H1 (cell line): ENCODE results near the gene WFDC8. TPM values are rescaled to one million over a fixed set of nuclear protein-coding genes. Genes with fewer than 3 reads are reported as not detected.

ENCODE experiments used
- CTCF ChIA-PET: fragments of 300-600 bp; sonication (Branson Sonifier 250); formaldehyde crosslinking; loops from one replicate; lab custom pipeline; 2021; ENCODE audit not compliant: partially characterized antibody; lab: Charles Lee
- POLR2A ChIA-PET: fragments of 300-600 bp; sonication (Branson Sonifier 250); formaldehyde crosslinking; loops from one replicate; lab custom pipeline; 2021; ENCODE audit warnings: inconsistent platforms; ENCODE audit not compliant: partially characterized antibody; lab: Charles Lee
- DNase-seq, 2 experiments: peaks; one replicate each; pipeline versions ENCODE4 v3.0.0 to v3.0.0-alpha.2; 2010 to 2022; ENCODE audit warnings: low spot score in 2 of 2, low read depth in 1 of 2, mixed read lengths in 1 of 2
- FAIRE-seq: peaks from 2 replicates; lab custom pipeline; 2011; peaks lifted over from hg19 to GRCh38; lab: Jason Lieb, UNC
- H2AFZ ChIP-seq: 2 replicates; pipeline ENCODE4 v1.8.1; 2012; ENCODE audit warnings: low read length, inconsistent platforms
- H2AK5ac ChIP-seq: 2 replicates; pipeline ENCODE4 v1.6.1; 2013; ENCODE audit warnings: low read depth, low read length
- H2BK120ac ChIP-seq: replicated peaks from 2 replicates; pipeline ENCODE3; 2013; ENCODE audit warnings: low read depth, low read length, inconsistent platforms
- H2BK12ac ChIP-seq: 2 replicates; pipeline ENCODE4 v1.6.1; 2013; ENCODE audit warnings: low read depth, low read length
- H2BK15ac ChIP-seq: 2 replicates; pipeline ENCODE4 v1.6.1; 2013; ENCODE audit warnings: low read length
- H2BK20ac ChIP-seq: 2 replicates; pipeline ENCODE4 v1.6.1; 2013; ENCODE audit warnings: low read length
- H2BK5ac ChIP-seq: 2 replicates; pipeline ENCODE4 v1.6.1; 2013; ENCODE audit warnings: low read depth, low read length
- H3K14ac ChIP-seq: 2 replicates; pipeline ENCODE4 v1.6.1; 2013; ENCODE audit warnings: inconsistent platforms; ENCODE audit not compliant: insufficient read length
- H3K18ac ChIP-seq: 2 replicates; pipeline ENCODE4 v1.6.1; 2013; ENCODE audit warnings: low read length; ENCODE audit errors: extremely low read depth
- H3K23ac ChIP-seq: 2 replicates; pipeline ENCODE4 v1.6.1; 2013; ENCODE audit warnings: inconsistent platforms; ENCODE audit not compliant: insufficient read length
- H3K23me2 ChIP-seq: 2 replicates; pipeline ENCODE4 v1.6.1; 2013; ENCODE audit warnings: low read depth, low read length
- H3K27ac ChIP-seq: 2 replicates; pipeline ENCODE4 v1.6.1; 2011; ENCODE audit warnings: low read depth, low read length, inconsistent platforms
- H3K27me3 ChIP-seq, 4 experiments: replicated peaks in 1 of 4; 1 replicate in 1 of 4; 2 replicates in 3 of 4; pipeline versions ENCODE4 v1.6.1 to v1.8.1; 2011 to 2013; ENCODE audit warnings: low read length in 3 of 4, mild to moderate bottlenecking in 3 of 4, inconsistent platforms in 2 of 4, mixed read lengths in 2 of 4, moderate library complexity in 1 of 4; ENCODE audit not compliant: control insufficient read depth in 3 of 4, insufficient read depth in 3 of 4; ENCODE audit errors: extremely low read depth in 1 of 4
- H3K36me3 ChIP-seq, 4 experiments: 2 replicates each; pipeline versions ENCODE4 v1.6.1 to v1.8.1; 2011 to 2013; ENCODE audit warnings: mild to moderate bottlenecking in 4 of 4, low read length in 3 of 4, moderate library complexity in 2 of 4, control low read depth in 1 of 4, inconsistent platforms in 1 of 4; ENCODE audit not compliant: insufficient read depth in 4 of 4, control insufficient read depth in 2 of 4
- H3K4ac ChIP-seq: replicated peaks from 2 replicates; pipeline ENCODE3; 2013; ENCODE audit warnings: low read length, low read depth, mixed read lengths, inconsistent platforms; ENCODE audit not compliant: insufficient read length
- H3K4me1 ChIP-seq, 4 experiments: replicated peaks in 1 of 4; 1 replicate in 1 of 4; 2 replicates in 3 of 4; pipeline versions ENCODE4 v1.6.1 to v1.8.1; 2011 to 2013; ENCODE audit warnings: low read length in 3 of 4, inconsistent platforms in 2 of 4, mixed read lengths in 1 of 4; ENCODE audit not compliant: insufficient read depth in 4 of 4, control insufficient read depth in 3 of 4
- H3K4me2 ChIP-seq, 2 experiments: 2 replicates each; pipeline versions ENCODE4 v1.6.1 to v1.8.1; 2011 to 2013; ENCODE audit warnings: low read depth in 2 of 2, low read length in 2 of 2, control low read depth in 1 of 2, inconsistent platforms in 1 of 2, mild to moderate bottlenecking in 1 of 2; ENCODE audit not compliant: insufficient read depth in 1 of 2
- H3K4me3 ChIP-seq, 4 experiments: fragments of 200-600, 300-600 bp in 1 of 4; sonication (generic), shearing (Covaris generic), sonication (Bioruptor Twin) in 1 of 4; 2 replicates each; pipeline versions ENCODE4 v1.5.1 to v1.8.1; 2011 to 2016; ENCODE audit warnings: low read length in 4 of 4, low read depth in 3 of 4, control low read depth in 2 of 4, inconsistent platforms in 2 of 4, mild to moderate bottlenecking in 2 of 4, mixed read lengths in 1 of 4, moderate library complexity in 1 of 4; ENCODE audit not compliant: insufficient read depth in 2 of 4; ENCODE audit errors: extremely low read depth in 1 of 4
- H3K56ac ChIP-seq: replicated peaks from 2 replicates; pipeline ENCODE3; 2013; ENCODE audit warnings: low read depth, mild to moderate bottlenecking, mixed read lengths, low read length, inconsistent platforms; ENCODE audit not compliant: insufficient read length
- H3K79me1 ChIP-seq: 2 replicates; pipeline ENCODE4 v1.6.1; 2013; ENCODE audit warnings: low read depth, low read length, control low read depth
- H3K79me2 ChIP-seq, 2 experiments: 2 replicates each; pipeline versions ENCODE4 v1.6.1 to v1.8.1; 2012 to 2013; ENCODE audit warnings: low read length in 2 of 2, mild to moderate bottlenecking in 2 of 2, inconsistent platforms in 1 of 2; ENCODE audit not compliant: insufficient read depth in 2 of 2, control insufficient read depth in 1 of 2
- H3K9ac ChIP-seq, 4 experiments: replicated peaks in 1 of 4; 1 replicate in 1 of 4; 2 replicates in 3 of 4; pipeline versions ENCODE4 v1.6.1 to v1.8.1; 2011 to 2013; ENCODE audit warnings: low read depth in 3 of 4, low read length in 3 of 4, control low read depth in 2 of 4, mild to moderate bottlenecking in 2 of 4, moderate library complexity in 2 of 4, inconsistent platforms in 1 of 4; ENCODE audit errors: extremely low read depth in 1 of 4
- H3K9me3 ChIP-seq, 2 experiments: 2 replicates each; pipeline versions ENCODE4 v1.6.1 to v1.8.1; 2012 to 2013; ENCODE audit warnings: mild to moderate bottlenecking in 2 of 2, moderate library complexity in 2 of 2, control low read depth in 1 of 2, inconsistent platforms in 1 of 2, low read depth in 1 of 2, low read length in 1 of 2, mixed read lengths in 1 of 2; ENCODE audit not compliant: insufficient read depth in 2 of 2
- H4K20me1 ChIP-seq, 2 experiments: replicated peaks in 1 of 2; 2 replicates each; pipeline versions ENCODE3 to v1.8.1; 2011 to 2013; ENCODE audit warnings: inconsistent platforms in 2 of 2, low read length in 2 of 2, mild to moderate bottlenecking in 1 of 2; ENCODE audit not compliant: insufficient read depth in 2 of 2, control insufficient read depth in 1 of 2
- H4K5ac ChIP-seq: 2 replicates; pipeline ENCODE4 v1.6.1; 2013; ENCODE audit warnings: low read length, low read depth, mixed read lengths, inconsistent platforms; ENCODE audit not compliant: insufficient read length
- H4K8ac ChIP-seq: 2 replicates; pipeline ENCODE4 v1.8.0; 2013; ENCODE audit warnings: mild to moderate bottlenecking, moderate library complexity, low read length, inconsistent platforms; ENCODE audit not compliant: insufficient read depth; ENCODE audit errors: extremely low read depth
- H4K91ac ChIP-seq: replicated peaks from 2 replicates; pipeline ENCODE3; 2013; ENCODE audit warnings: low read length, mixed read lengths, inconsistent platforms; ENCODE audit not compliant: insufficient read length
- ASH2L ChIP-seq: fragments of 200-600, 300-600 bp; sonication (generic); IDR thresholded peaks from one replicate; pipeline ENCODE4 v1.7.1; 2017; ENCODE audit warnings: low read length
- BCL11A ChIP-seq, 2 experiments: IDR thresholded peaks; one replicate each; pipeline ENCODE4 v1.6.1; 2011; ENCODE audit warnings: low read depth in 2 of 2, low read length in 2 of 2, mild to moderate bottlenecking in 2 of 2
- FOSL1 ChIP-seq: IDR thresholded peaks from 2 replicates; pipeline ENCODE4 v1.6.1; 2011; ENCODE audit warnings: mild to moderate bottlenecking, low read depth, low read length, moderate library complexity; ENCODE audit not compliant: insufficient read depth
- GTF2F1 ChIP-seq: IDR thresholded peaks from 2 replicates; pipeline ENCODE4 v1.6.1; 2012; ENCODE audit warnings: low read depth, low read length, improper control_type of control experiment, borderline replicate concordance
- SIN3A ChIP-seq, 2 experiments: IDR thresholded peaks in 1 of 2; conservative IDR thresholded peaks in 1 of 2; 2 replicates each; pipeline ENCODE4 v1.6.1; 2011 to 2012; ENCODE audit warnings: low read length in 2 of 2, improper control_type of control experiment in 1 of 2, low read depth in 1 of 2, mild to moderate bottlenecking in 1 of 2
- SP1 ChIP-seq: IDR thresholded peaks from 2 replicates; pipeline ENCODE4 v1.6.1; 2011; ENCODE audit warnings: low read depth, low read length
- TAF1 ChIP-seq: IDR thresholded peaks from 2 replicates; pipeline ENCODE4 v1.6.1; 2011; ENCODE audit warnings: mild to moderate bottlenecking, low read depth, low read length
- USF2 ChIP-seq: IDR thresholded peaks from 2 replicates; pipeline ENCODE4 v1.6.1; 2011; ENCODE audit warnings: low read length, improper control_type of control experiment
- WGBS, 2 experiments: shearing (Covaris generic) in 1 of 2; methylation state at CpG; one replicate each; pipeline versions ENCODE4 v1.1.6 to v1.1.7; 2013 to 2015; ENCODE audit warnings: low lambda C conversion rate in 2 of 2, mixed read lengths in 2 of 2, inconsistent platforms in 1 of 2, low coverage in 1 of 2, missing lambda C conversion rate in 1 of 2; ENCODE audit not compliant: insufficient replicate concordance in 2 of 2, insufficient coverage in 1 of 2, insufficient read length in 1 of 2; ENCODE audit errors: extremely low coverage in 1 of 2, missing lambda C conversion rate in 1 of 2; 5-methylcytosine and 5-hydroxymethylcytosine counted together
- polyA plus RNA-seq, 7 experiments: library from polyadenylated mRNA; depleted of rRNA in 3 of 7; stranded (reverse) in 5 of 7; unstranded in 2 of 7; fragments of >200 nt in 5 of 7; fragments of 200-250 nt in 2 of 7; gene quantifications; 1 replicate in 5 of 7; 2 replicates in 1 of 7; 4 replicates in 1 of 7; pipeline versions ENCODE4 v1.2.1 to v1.2.3, GENCODE V29; 2011 to 2013; ENCODE audit warnings: missing spikeins in 2 of 7, mixed read lengths in 2 of 7
- total RNA-seq: library from RNA; stranded (reverse); fragmentation: NEBNext Ultra II Directional; extraction: Animal tissue kit (Norgen Biotek cat#: 25700); gene quantifications from 2 replicates; pipeline ENCODE4 v1.2.1, GENCODE V29; 2021

WFDC8 gene
- total and polyA plus RNA-seq, 2 of the 8 experiments (the other 6 are each of a cell fraction or from before 2014, with no cell fraction given): not detected

DNA sequence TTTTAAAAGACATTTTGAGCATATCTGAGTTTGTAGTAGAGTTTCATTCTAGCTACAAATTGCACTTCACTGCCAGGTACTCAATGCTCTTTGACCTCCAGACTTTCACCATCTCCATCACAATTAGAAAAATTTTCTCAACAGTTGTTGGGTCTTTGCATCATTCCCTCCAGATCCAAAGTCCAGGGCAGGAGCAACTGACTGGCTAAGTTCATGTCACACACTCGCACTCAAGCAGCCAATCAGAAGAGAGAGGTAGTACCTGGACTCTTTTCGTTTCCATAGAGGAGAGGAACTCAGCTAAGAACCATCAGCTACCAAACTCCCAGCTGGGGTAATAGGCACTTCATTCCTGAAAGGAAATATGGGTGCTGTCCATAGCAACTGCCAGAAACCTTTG lies 72.7 kb downstream of the WFDC8 start:
- Histone ChIP-seq H3K56ac (no peak overlapping the region), H3K9me3 (no peaks in the 10 kb centered on the region), H3K27ac (no peak overlapping the region), H4K91ac (no peak overlapping the region), H3K23me2 (no peaks in the 10 kb centered on the region; the same call in 1 of the 2 replicates), H3K4me3 (no peak overlapping the region), H2BK120ac (no peak overlapping the region), H3K79me1 (no peaks in the 10 kb centered on the region), H3K36me3 (no peaks in the 10 kb centered on the region), H3K4me1 (no peaks in the 10 kb centered on the region; a peak in 1 of 7 replicates), H2BK5ac (no peak overlapping the region), H3K23ac (no peak overlapping the region), H4K20me1 (no peaks in the 10 kb centered on the region), H2BK12ac (no peak overlapping the region), H3K27me3 (no peaks in the 10 kb centered on the region), H3K4me2 (no peak overlapping the region), H3K9ac (no peak overlapping the region), H2BK20ac (no peak overlapping the region), H3K18ac (no peak overlapping the region), H2BK15ac (no peak overlapping the region), H3K79me2 (no peaks in the 10 kb centered on the region), H4K8ac (no peak overlapping the region), H2AFZ (no peak overlapping the region), H3K14ac (no peak overlapping the region), H4K5ac (no peak overlapping the region), H2AK5ac (no peak overlapping the region), H3K4ac (no peak overlapping the region)
- TF ChIP-seq BCL11A (IDR thresholded peaks at IDR 0.05; ENCODE audit: low read depth in 2 of 2, low read length in 2 of 2): no peak
- no peak for TF ChIP-seq ASH2L
- TF ChIP-seq SIN3A (conservative IDR thresholded peaks at IDR 0.05 in 1 of 2, IDR thresholded peaks at IDR 0.05 in 1 of 2; ENCODE audit: low read depth in 1 of 2, low read length in 2 of 2): no peak
- TF ChIP-seq FOSL1: no peak
- no peak for TF ChIP-seq TAF1
- no peak for TF ChIP-seq USF2
- TF ChIP-seq SP1: no peak
- TF ChIP-seq GTF2F1: no peak
- no peak for FAIRE-seq
- DNase-seq: no peak
- 100% methylated on average over 2 of the region's 2 CpGs; no CpG with 5 or more reads in 1 of the 2 experiments for WGBS, 2 experiments
- ChIA-PET POLR2A (interaction anchor here (2.1 kb wide), 1 partner anchor 9 kb away, joined by 7 read pairs; no protein-coding TSS in a partner anchor), CTCF (no interaction called here)
